HG03469 (cell line): ENCODE data around the gene UTP18.
"Not testable (repeated sequence)": the region's sequence is repeated elsewhere in the genome, so short reads cannot be mapped to it uniquely, and the experiment has no call there.

Experiments
- ATAC-seq: cut with Tn5 transposase; IDR thresholded peaks from one replicate; pipeline ENCODE4 v1.9.1; 2021; ENCODE audit warnings: mild to moderate bottlenecking, moderate library complexity, moderate number of reproducible peaks; ENCODE audit not compliant: unreplicated experiment

Gene UTP18

GRCh38 chr17:51258756-51259563, 1.4 kb upstream of the UTP18 start:
- ATAC-seq: no peak

- peak; percentile 58 for ATAC-seq
Observed at GRCh38 chr17:51259564-51260236, 646 bp upstream of the UTP18 start, which contains the start of gene MBTD1. Gene MBTD1, minus strand, starts transcription at chr17:51260049. Its CDS starts 34,888 bp downstream, at chr17:51225161.

GRCh38 chr17:51261024-51261963, 948 bp downstream of the UTP18 start:
- no peak for ATAC-seq

- ATAC-seq: no peak
Observed at GRCh38 chr17:51263006-51263405, 2.7 kb downstream of the UTP18 start.

GRCh38 chr17:51264466-51264865, 4.1 kb downstream of the UTP18 start:
- not testable (repeated sequence) for ATAC-seq

- ATAC-seq: no peak
Observed at GRCh38 chr17:51269991-51270390, 9.6 kb downstream of the UTP18 start.

GRCh38 chr17:51270636-51271035, 10.3 kb downstream of the UTP18 start:
- ATAC-seq: no peak

GRCh38 chr17:51272812-51273211, 12.5 kb downstream of the UTP18 start:
- ATAC-seq: no peak

- ATAC-seq: no peak
Observed at GRCh38 chr17:51275381-51275780, 15.0 kb downstream of the UTP18 start.

GRCh38 chr17:51279183-51279582, 18.8 kb downstream of the UTP18 start:
- ATAC-seq: no peak

GRCh38 chr17:51287412-51287811, 27.1 kb downstream of the UTP18 start:
- no peak for ATAC-seq

GRCh38 chr17:51289696-51290111, 29.4 kb downstream of the UTP18 start:
- ATAC-seq: no peak

GRCh38 chr17:51294338-51294737, 34.0 kb downstream of the UTP18 start:
- not testable (repeated sequence) for ATAC-seq

GRCh38 chr17:51298508-51299371, 38.4 kb downstream of the UTP18 start:
- no peak for ATAC-seq

- ATAC-seq: no peak
Observed at GRCh38 chr17:51299859-51300258, 39.5 kb downstream of the UTP18 start.

- no peak for ATAC-seq
Observed at GRCh38 chr17:51305182-51305581, 44.8 kb downstream of the UTP18 start.

GRCh38 chr17:51312003-51312402, 51.7 kb downstream of the UTP18 start:
- not testable (repeated sequence) for ATAC-seq

- ATAC-seq: no peak
Observed at GRCh38 chr17:51319186-51319585, 58.8 kb downstream of the UTP18 start.

- ATAC-seq: peak; percentile 76
Observed at GRCh38 chr17:51322390-51323029, 62.2 kb downstream of the UTP18 start.

GRCh38 chr17:51325471-51325870, 65.1 kb downstream of the UTP18 start:
- no peak for ATAC-seq
